Astrocyte (in vitro differentiated cells and primary cell): ENCODE results near the gene KIAA1671.

Source experiments
- EZH2 ChIP-seq: IDR thresholded peaks from 2 replicates; pipeline ENCODE4 v1.6.1; 2012; ENCODE audit warnings: mild to moderate bottlenecking, low read length, inconsistent platforms; ENCODE audit not compliant: insufficient read depth
- TF ChIP-seq, protein P1 (sequence below): IDR thresholded peaks from 2 replicates; pipeline ENCODE4 v1.5.1; 2011; ENCODE audit warnings: low read depth, mild to moderate bottlenecking, inconsistent platforms, low read length, moderate library complexity; ENCODE audit not compliant: insufficient read depth

DNA sequence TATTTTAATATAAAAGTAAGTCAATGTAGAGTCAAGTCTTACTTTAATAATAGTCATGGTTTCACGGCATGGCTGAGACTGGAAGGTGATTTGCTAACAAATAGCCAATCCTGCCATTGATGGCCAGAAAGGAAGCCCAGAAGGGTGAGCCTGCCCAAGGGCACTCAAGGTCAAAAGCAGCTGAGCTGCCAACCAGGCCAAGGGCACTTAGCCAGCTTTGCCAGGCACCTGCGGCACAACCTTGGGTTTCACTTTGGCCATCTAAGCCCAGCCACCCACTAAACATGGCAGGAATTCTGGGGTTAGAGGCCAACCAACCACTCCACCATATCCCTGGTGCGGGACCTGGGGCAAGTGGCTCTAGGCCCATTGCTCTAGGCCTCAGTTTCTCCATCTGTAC, 10.2 kb upstream of the KIAA1671 start:
- TF ChIP-seq, protein P1, sequence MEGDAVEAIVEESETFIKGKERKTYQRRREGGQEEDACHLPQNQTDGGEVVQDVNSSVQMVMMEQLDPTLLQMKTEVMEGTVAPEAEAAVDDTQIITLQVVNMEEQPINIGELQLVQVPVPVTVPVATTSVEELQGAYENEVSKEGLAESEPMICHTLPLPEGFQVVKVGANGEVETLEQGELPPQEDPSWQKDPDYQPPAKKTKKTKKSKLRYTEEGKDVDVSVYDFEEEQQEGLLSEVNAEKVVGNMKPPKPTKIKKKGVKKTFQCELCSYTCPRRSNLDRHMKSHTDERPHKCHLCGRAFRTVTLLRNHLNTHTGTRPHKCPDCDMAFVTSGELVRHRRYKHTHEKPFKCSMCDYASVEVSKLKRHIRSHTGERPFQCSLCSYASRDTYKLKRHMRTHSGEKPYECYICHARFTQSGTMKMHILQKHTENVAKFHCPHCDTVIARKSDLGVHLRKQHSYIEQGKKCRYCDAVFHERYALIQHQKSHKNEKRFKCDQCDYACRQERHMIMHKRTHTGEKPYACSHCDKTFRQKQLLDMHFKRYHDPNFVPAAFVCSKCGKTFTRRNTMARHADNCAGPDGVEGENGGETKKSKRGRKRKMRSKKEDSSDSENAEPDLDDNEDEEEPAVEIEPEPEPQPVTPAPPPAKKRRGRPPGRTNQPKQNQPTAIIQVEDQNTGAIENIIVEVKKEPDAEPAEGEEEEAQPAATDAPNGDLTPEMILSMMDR = no peak
- no peak for TF ChIP-seq EZH2
